Stimulated activated CD4-positive, alpha-beta T cell treated with anti-CD3 and anti-CD28 coated beads, Interleukin-4, amount 100 ng/mL, for 48 hours (primary cell): Measurements from ENCODE around the gene GNG3.
"Not testable (repeated sequence)": the region's sequence is repeated elsewhere in the genome, so short reads cannot be mapped to it uniquely, and the experiment has no call there.

Experiments
- DNase-seq, 2 donors: peaks; one replicate each; pipeline ENCODE4 v3.0.0-alpha.2; 2020; ENCODE audit warnings: low read depth in 2 of 2

GNG3 gene

DNA sequence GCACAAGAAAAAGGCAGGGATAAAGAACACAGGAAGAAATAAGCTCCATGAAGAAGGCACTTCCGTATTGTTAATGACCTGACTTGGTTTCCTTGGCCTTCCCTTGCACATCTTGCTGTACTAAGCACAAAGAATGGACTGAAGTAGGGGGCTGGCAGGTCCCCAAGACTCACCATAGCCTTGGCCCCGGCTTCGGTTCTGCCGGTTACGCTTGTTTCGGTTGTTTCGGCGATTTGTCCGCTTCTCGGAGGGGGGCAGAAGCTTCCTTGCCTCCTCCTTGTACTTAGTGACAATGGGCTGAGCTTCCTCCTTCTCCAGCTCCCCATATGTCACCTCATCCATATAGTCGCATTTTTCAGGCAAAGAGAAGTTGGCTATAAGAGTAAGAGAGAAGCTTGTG is 9.3 kb downstream of the GNG3 start:
- DNase-seq = no peak

DNA sequence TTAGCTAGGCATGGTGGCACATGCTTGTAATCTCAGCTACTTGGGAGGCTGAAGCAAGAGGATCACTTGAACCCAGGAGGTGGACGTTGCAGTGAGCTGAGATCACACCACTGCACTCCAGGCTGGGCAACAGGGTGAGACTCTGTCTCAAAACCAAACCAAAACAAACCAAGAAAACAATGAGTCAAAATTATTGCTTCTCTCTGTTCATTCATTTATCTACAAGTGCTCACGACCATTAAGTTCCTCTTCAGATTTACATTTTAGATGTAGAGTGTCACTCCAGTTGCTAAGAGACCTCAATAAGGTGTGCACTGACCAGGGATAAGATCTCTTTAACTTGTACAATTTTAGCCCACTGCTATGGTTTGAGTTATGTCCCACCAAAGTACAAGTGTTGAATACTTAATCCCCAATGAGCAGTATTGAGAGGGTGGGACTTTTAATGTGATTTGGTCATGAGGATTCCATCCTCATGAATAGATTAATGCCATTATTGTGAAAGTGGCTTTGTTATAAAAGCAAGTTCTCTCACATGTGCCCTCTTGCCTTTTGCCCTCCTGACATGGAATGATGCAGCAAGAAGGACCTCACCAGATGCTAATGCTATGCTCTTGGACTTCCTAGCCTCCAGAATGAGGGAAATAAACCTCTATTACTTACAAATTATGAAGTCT is 12.0 kb downstream of the GNG3 start:
- DNase-seq = no peak

GRCh38 chr11:62721994-62722393 is 14.5 kb downstream of the GNG3 start:
- no peak for DNase-seq

DNA sequence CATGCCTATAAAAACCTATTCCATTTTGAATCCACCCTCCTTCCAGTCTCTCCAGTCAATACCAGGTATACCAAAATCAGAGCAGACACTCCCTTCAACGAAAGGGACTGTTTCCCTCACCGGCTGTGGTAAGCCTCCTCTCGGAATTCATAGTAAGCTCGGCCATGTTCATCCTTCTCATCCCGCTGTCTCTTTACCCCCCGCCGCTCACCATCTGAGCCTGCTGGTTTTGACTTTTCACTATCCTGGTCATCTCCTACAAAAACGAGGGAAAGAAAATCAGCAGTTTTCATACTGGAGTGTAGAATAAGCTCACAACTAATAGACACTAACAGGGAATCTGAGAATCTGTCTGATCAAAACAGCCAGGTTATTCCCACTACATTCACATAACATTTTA is 16.7 kb downstream of the GNG3 start:
- no peak for DNase-seq

DNA sequence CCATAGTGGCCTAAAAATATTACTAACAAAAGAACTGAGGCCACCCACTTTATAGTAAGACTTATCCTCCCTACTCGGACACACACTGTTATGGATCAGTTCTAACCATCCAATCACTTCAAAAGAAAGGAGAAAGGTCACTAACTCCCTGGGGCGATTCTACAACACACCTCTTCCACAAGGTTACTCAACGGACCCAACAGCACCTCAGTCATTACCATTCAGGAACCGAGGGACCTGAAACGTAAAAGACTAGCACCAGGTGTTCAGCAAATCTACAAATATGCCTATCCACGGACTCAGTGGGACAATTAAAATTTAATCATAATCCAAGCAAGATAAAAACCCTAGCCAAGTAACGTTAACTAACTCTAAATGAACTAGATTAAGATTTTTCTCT is 18.2 kb downstream of the GNG3 start:
- no peak for DNase-seq

DNA sequence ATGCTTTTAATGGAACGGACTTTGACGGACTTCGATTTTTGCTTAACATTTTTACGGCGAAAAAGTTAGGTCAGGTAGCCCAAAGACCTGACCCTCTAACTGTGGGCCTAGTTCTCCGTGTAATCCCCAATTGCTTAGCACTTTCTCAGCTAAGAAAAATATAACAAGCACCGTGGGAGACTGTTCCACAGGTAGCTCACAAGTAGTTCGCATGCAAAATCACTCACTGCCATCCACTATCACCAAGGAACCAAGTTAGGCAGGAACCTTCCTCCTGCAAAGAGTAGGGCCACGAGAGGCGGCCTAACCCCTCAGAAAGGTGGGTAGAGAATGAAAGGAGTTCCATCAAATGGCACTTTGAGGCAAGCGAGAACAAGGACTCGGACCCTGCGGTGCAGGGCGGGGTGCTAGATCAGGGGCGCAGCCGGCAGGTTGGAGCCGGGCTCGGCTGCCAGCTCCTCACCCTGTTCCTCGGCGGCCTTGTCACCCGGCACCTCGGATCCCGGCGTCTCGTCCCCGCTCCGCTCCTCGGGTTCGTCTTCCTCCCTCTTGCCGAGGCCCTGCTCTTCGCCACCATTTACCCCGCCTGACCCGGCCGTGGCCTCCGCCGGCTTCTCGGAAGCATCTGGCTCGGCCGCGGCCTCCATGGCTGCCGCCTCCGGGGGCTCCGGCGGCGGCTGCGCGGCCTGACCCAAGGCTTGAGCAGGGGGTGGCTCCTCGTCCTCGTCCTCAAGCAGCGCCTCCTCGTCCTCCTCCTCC is 18.9 kb downstream of the GNG3 start:
- no peak for DNase-seq

GRCh38 chr11:62726915-62727164 is 19.4 kb downstream of the GNG3 start:
- no peak for DNase-seq

DNA sequence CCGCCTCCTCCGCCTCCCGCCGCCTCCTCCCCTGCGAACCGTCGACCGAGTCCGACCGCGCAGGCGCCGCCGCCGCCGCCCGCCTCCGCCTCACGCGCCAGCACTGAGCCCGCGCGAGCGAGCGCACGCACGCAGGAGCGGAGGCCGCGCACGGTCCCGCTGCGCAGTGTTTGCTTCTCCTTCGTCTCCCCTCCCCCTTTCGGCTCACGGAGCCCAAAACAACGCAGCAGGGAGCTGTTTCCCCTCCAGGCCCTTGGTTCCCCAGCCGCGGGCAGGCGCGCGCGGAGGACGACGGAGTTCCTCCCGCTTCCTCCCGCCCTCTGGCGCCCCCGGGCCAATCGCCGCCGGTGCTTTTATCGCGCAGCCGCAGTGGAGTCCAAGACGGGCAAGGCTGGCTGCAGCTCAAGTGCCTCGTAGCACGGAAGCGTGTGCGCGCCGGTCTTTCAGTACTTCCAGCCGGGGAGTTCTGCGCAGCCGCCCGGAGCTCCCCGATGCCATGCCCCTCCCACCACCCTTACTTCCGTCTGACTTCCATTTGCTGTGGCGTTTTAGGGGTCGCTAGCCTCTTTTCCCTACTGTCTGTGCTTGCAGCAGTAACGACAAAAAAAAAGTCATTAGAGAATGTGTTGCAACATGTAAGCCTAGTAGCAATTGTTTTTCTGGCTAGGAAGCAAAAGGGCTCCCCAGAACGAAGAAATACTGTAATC is 19.8 kb downstream of the GNG3 start, which contains the start of gene HNRNPUL2:
Gene HNRNPUL2 (minus strand): TSS at position 293 of the 707 bp plus-strand sequence. CDS start 301 bp downstream, outside the sequence.
- peak; percentile 95 to 98 for DNase-seq

- peak; percentile 65 to 82 for DNase-seq
Measured at GRCh38 chr11:62727872-62728170, 20.3 kb downstream of the GNG3 start.

- DNase-seq = peak; percentile 74 to 82
Measured at GRCh38 chr11:62728171-62728988, 20.9 kb downstream of the GNG3 start, which contains the start of gene TTC9C. Gene TTC9C (plus strand): TSS chr11:62728486. CDS start chr11:62728849, 363 bp downstream.

DNA sequence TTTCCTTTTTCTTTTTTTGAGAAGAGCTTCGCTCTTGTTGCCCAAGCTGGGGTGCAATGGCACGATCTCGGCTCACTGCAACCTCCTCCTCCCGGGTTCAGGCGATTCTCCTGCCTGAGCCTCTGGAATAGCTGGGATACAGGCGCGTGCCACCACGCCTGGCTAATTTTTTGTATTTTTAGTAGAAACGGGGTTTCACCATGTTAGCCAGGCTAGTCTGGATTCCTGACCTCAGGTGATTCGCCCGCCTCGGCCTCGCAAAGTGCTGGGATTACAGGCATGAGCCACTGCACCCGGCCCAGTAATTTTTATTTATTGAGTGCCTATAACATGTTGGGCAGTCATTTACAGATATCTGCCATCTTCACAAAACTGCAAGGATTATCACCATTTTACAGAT is 22.6 kb downstream of the GNG3 start:
- not testable (repeated sequence) for DNase-seq

DNA sequence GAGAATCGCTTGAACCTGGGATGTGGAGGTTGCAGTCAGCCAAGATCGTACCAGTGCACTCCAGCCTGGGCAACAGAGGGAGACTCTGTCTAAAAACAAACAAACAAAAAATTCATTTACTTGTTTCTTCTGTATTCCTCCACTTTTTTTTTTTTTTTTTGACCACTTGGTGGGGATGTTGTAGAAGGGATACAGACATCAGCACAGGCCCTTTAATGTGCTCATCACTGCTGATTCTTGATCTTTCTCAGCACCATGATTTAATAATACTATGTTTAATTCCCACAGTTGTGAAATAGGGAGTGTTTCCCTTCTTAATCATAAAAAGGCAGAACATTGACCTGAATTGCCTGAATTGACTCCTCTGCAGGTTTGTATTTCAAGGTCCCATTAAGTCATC is 25.4 kb downstream of the GNG3 start:
- DNase-seq = no peak

DNA sequence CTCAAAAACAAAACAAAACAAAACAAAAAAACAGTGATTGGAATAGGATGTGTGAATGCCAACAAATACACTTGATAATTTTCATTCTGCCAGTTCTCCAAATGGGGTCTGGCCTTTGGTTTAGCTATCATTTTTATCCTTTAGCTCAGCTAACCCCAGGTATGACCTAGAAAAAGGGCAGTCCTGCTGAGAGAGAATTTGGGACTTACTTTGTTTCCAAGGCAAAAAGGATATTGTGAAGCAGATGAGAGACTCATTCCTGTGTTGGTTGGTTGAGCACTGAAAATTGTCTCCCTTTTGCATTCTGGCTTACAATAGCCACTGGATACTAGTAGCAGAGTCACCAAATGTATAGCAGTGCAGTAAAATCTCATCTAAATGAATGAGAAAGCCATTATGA is 29.7 kb downstream of the GNG3 start:
- DNase-seq = no peak

DNA sequence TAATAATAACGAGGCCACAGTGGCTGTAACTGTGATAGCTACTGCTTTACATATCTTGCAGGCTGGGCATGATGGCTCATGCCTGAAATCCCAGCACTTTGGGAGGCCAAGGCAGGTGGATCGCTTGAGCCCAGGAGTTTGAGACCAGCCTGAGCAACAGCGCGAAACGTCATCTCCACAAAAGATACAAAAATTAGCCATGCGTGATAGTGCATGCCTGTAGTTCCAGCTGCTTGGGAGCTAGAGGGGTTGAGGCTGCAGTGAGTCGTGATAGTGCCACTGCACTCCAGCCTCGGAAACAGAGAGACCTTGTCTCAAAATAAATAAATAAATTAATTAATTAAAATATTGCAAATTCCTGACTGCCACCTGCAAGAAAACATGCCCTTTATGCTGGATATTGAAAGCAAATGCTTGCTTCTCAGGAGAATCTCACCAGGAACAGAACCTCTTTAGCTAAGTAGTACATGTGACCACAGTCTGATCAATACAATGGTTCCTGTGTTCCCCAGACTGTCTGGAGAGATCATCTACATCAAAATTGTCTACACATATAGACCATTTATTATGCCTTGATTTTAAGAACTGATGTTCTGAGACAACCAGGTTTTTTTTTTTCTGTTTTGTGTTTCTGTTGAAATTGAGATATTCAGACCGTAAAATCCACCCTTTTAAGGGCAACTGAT is 40.1 kb downstream of the GNG3 start:
- DNase-seq = no peak

DNA sequence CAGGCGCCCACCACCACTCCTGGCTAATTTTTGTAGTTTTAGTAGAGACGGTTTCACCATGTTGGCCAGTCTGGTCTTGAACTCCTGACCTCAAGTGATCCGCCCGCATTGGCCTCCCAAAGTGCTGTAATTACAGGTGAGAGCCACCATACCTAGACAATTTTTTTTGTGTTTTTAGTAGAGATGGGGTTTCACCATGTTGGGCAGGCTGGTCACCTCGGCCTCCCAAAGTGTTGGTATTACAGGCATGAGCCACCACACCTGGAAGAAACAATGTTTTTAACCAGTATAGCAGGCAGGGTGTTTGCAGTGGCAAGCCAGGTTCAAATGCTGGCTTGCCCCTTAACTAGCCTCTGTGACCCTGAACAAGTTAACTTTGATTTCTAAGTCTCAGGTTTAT is 42.5 kb downstream of the GNG3 start:
- not testable (repeated sequence) for DNase-seq

DNA sequence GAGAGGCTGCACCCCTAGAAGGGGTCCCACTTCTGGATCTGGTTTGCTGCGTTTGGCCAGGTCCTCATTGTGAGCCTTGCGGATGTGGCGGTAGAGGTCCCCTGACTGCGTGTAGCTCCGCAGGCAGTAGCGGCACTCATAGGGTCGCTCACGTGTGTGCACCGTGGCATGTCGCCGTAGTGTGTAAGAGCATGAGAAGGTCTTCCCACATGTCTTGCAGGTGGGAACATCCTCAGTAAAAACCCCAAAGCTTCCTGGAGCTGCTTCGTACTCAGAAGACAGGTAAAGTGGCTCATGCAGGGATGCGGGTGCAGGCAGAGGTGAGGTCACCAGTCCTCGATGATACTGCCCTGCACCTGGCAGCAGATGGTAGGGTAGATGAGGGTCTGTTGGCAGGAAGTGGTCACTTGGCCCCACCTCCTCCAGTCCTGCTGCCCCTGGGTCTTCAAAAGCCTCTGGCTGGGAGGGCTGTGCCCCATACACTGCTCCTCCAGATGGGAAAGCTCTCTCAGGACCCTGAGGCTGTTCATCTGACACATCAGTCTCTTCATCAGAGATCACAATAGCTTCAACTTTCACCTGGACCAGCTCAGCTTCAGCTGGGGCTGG is 44.8 kb downstream of the GNG3 start:
- no peak for DNase-seq

GRCh38 chr11:62752994-62753735 is 45.7 kb downstream of the GNG3 start:
- no peak for DNase-seq

DNA sequence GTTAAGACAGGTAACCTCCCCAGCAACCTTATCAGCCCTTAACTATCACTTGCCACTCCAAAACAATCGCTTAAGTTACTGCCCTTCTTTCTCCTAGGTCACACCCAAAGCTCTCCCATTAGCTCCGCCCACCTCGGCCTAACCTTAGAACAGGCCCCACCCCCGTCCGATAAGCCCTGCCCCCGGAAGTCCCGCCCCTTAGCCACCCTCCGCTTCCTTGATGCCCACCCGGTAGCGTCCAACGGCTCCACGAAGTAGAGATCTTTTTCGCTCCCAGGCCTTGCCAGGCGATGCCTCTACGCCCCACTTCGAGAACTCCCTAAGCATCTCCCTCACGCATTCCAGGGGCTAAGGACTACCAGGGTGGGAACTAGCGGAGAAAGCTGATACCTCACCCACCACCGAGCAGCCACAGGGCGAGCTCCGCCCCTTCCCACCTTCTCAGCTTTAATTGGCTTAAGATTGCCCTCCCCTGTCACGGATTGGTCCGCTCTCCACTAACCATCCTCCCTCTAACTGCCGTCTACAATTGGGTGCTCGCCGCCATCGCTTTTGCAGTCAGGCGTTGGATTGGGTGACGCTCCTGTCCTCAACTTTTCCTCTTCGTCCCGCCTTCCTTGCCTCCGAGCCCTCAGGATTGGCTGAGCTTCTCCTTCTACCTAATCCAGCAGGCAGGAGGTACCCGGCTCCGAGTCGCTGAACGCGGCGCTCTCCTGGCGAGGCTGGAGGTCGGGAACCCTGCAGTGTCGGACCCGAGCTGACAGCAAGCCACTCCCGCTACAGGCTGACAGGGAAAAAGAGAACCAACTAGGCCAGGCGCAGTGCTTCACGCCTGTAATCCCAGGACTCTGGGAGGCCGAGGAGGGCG is 46.5 kb downstream of the GNG3 start, which contains the start of gene ZBTB3:
Gene ZBTB3 (minus strand): TSS at position 425 of the 868 bp plus-strand sequence. CDS start 496 bp downstream, outside the sequence.
- peak; percentile 95 to 97 for DNase-seq

GRCh38 chr11:62755086-62755615 is 47.7 kb downstream of the GNG3 start:
- no peak for DNase-seq
